DND-41 (cell line): ENCODE measurements around the gene URB1.

Experiments used
- ATAC-seq: fragments of 200-7000 bp; cut with Tn5 transposase; 3 replicates; pipeline ENCODE4 v1.9.1; 2021; ENCODE audit warnings: low read depth; ENCODE audit not compliant: insufficient read depth
- DNase-seq: peaks from one replicate; pipeline ENCODE4 v3.0.0-alpha.2; 2020
- H2AFZ ChIP-seq: 2 replicates; pipeline ENCODE4 v1.6.0; 2012; ENCODE audit warnings: low read depth, low read length
- H3K27ac ChIP-seq: 2 replicates; pipeline ENCODE4 v1.5.1; 2012; ENCODE audit warnings: low read length, inconsistent platforms
- H3K27me3 ChIP-seq: fragments of 200-600 bp; sonication (generic); 2 replicates; pipeline ENCODE4 v1.6.0; 2012; ENCODE audit warnings: low read length, mild to moderate bottlenecking, inconsistent platforms; ENCODE audit not compliant: insufficient read depth, poor library complexity
- H3K36me3 ChIP-seq: 2 replicates; pipeline ENCODE4 v1.5.1; 2012; ENCODE audit warnings: low read length, inconsistent platforms; ENCODE audit not compliant: insufficient read depth
- H3K4me1 ChIP-seq: 2 replicates; pipeline ENCODE4 v1.5.1; 2012; ENCODE audit warnings: mild to moderate bottlenecking, low read length; ENCODE audit not compliant: insufficient read depth
- H3K4me2 ChIP-seq: 2 replicates; pipeline ENCODE4 v1.6.0; 2012; ENCODE audit warnings: mild to moderate bottlenecking, moderate library complexity, low read length, inconsistent platforms; ENCODE audit not compliant: insufficient read depth
- H3K4me3 ChIP-seq, 2 experiments: fragments of 200-600 bp in 1 of 2; shearing (Covaris generic) in 1 of 2; 2 replicates each; pipeline ENCODE4 v1.5.1; 2012 to 2016; ENCODE audit warnings: inconsistent platforms in 2 of 2, low read length in 2 of 2, mild to moderate bottlenecking in 2 of 2, low read depth in 1 of 2, moderate library complexity in 1 of 2
- H3K79me2 ChIP-seq: 2 replicates; pipeline ENCODE4 v1.6.0; 2012; ENCODE audit warnings: low read length, inconsistent platforms; ENCODE audit not compliant: insufficient read depth
- H3K9ac ChIP-seq: 2 replicates; pipeline ENCODE4 v1.6.0; 2012; ENCODE audit warnings: low read depth, mild to moderate bottlenecking, inconsistent platforms, low read length, moderate library complexity
- H3K9me3 ChIP-seq: 2 replicates; pipeline ENCODE4 v1.5.1; 2012; ENCODE audit warnings: low read length, moderate library complexity, mild to moderate bottlenecking, inconsistent platforms; ENCODE audit not compliant: insufficient read depth, severe bottlenecking
- H4K20me1 ChIP-seq: 2 replicates; pipeline ENCODE4 v1.6.0; 2012; ENCODE audit warnings: low read length; ENCODE audit not compliant: insufficient read depth
- CTCF ChIP-seq: IDR thresholded peaks from 2 replicates; pipeline ENCODE4 v1.5.1; 2012; ENCODE audit warnings: borderline replicate concordance, low read length, moderate library complexity, mild to moderate bottlenecking; ENCODE audit not compliant: poor library complexity, severe bottlenecking; ENCODE audit errors: extremely low read depth
- EZH2 ChIP-seq: IDR thresholded peaks from 3 replicates; pipeline ENCODE4 v1.6.1; 2012; ENCODE audit warnings: borderline replicate concordance, low read depth, mild to moderate bottlenecking, moderate library complexity, low read length, inconsistent platforms; ENCODE audit not compliant: severe bottlenecking

URB1 gene

GRCh38 chr21:32377991-32378390, 14.8 kb downstream of the URB1 start:
- H3K4me3 ChIP-seq: no peak overlapping the region
- no peak overlapping the region for H3K27ac ChIP-seq
- no peaks in the 10 kb centered on the region; the same call in 1 of the 2 replicates for H3K79me2 ChIP-seq
- no peak overlapping the region for H3K9ac ChIP-seq
- DNase-seq (no peak), ATAC-seq (no peak)
- no peak overlapping the region for H2AFZ ChIP-seq
- H3K27me3 ChIP-seq: no peaks in the 10 kb centered on the region
- TF ChIP-seq EZH2 (no peak), CTCF (no peak)
- H3K4me2 ChIP-seq: no peak overlapping the region
- no peaks in the 10 kb centered on the region for H3K9me3 ChIP-seq
- H3K4me1 ChIP-seq: no peaks in the 10 kb centered on the region
- peaks cover 78% of the 10 kb centered on the region for H3K36me3 ChIP-seq
- H4K20me1 ChIP-seq: peaks cover 6% of the 10 kb centered on the region; the same call in 1 of the 2 replicates

GRCh38 chr21:32377506-32377905, 15.3 kb downstream of the URB1 start:
- no peak overlapping the region for H3K9ac ChIP-seq
- H3K36me3 ChIP-seq: peaks cover 76% of the 10 kb centered on the region
- H3K4me3 ChIP-seq: no peak overlapping the region
- H3K9me3 ChIP-seq: no peaks in the 10 kb centered on the region
- peaks cover 6% of the 10 kb centered on the region; the same call in 1 of the 2 replicates for H4K20me1 ChIP-seq
- H3K4me1 ChIP-seq: no peaks in the 10 kb centered on the region
- no peak overlapping the region for H2AFZ ChIP-seq
- no peak for DNase-seq
- ATAC-seq: no peak
- no peak for TF ChIP-seq EZH2
- no peak for TF ChIP-seq CTCF
- no peaks in the 10 kb centered on the region; the same call in 1 of the 2 replicates for H3K79me2 ChIP-seq
- H3K27ac ChIP-seq: no peak overlapping the region
- no peak overlapping the region for H3K4me2 ChIP-seq
- H3K27me3 ChIP-seq: no peaks in the 10 kb centered on the region

- Histone ChIP-seq H3K4me3 (no peak overlapping the region), H3K27me3 (no peaks in the 10 kb centered on the region), H3K4me2 (no peak overlapping the region), H3K36me3 (peaks cover 79% of the 10 kb centered on the region), H3K27ac (no peak overlapping the region), H3K79me2 (no peaks in the 10 kb centered on the region), H2AFZ (no peak overlapping the region), H4K20me1 (no peaks in the 10 kb centered on the region; the same call in 1 of the 2 replicates), H3K4me1 (no peaks in the 10 kb centered on the region), H3K9ac (no peak overlapping the region), H3K9me3 (no peaks in the 10 kb centered on the region)
- ATAC-seq (no peak), DNase-seq (no peak)
- TF ChIP-seq CTCF (no peak), EZH2 (no peak)
Measured at GRCh38 chr21:32372755-32373154, 20.1 kb downstream of the URB1 start.

GRCh38 chr21:32371913-32372314, 20.9 kb downstream of the URB1 start:
- Histone ChIP-seq H3K9me3 (no peaks in the 10 kb centered on the region), H2AFZ (no peak overlapping the region), H3K36me3 (peaks cover 80% of the 10 kb centered on the region), H3K79me2 (no peaks in the 10 kb centered on the region), H3K27ac (no peak overlapping the region), H3K9ac (no peak overlapping the region), H3K4me3 (no peak overlapping the region), H3K27me3 (no peaks in the 10 kb centered on the region), H3K4me2 (no peak overlapping the region), H4K20me1 (no peaks in the 10 kb centered on the region; the same call in 1 of the 2 replicates), H3K4me1 (no peaks in the 10 kb centered on the region)
- TF ChIP-seq CTCF: no peak
- TF ChIP-seq EZH2: no peak
- DNase-seq (no peak), ATAC-seq (no peak)
